ENCODE results near the gene ZP4.
"Not testable (repeated sequence)": the region's sequence is repeated elsewhere in the genome, so short reads cannot be mapped to it uniquely, and the experiment has no call there.

DNA sequence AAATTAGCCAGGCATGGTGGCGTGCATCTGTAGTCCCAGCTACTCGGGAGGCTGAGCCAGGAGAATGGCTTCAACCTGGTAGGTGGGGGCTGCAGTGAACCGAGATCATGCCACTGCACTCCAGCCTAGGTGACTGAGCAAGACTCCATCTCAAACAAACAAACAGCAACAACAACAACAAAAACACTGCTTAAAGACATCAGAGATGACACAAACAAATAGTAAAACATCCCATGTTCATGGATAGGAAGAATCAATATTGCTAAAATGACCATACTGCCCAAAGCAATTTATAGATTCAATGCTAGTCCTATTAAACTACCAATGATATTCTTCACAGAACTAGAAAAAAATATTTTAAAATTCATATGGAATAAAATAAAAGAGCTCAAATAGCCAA lies 47.2 kb downstream of the ZP4 start:
- TF ChIP-seq, protein P1, sequence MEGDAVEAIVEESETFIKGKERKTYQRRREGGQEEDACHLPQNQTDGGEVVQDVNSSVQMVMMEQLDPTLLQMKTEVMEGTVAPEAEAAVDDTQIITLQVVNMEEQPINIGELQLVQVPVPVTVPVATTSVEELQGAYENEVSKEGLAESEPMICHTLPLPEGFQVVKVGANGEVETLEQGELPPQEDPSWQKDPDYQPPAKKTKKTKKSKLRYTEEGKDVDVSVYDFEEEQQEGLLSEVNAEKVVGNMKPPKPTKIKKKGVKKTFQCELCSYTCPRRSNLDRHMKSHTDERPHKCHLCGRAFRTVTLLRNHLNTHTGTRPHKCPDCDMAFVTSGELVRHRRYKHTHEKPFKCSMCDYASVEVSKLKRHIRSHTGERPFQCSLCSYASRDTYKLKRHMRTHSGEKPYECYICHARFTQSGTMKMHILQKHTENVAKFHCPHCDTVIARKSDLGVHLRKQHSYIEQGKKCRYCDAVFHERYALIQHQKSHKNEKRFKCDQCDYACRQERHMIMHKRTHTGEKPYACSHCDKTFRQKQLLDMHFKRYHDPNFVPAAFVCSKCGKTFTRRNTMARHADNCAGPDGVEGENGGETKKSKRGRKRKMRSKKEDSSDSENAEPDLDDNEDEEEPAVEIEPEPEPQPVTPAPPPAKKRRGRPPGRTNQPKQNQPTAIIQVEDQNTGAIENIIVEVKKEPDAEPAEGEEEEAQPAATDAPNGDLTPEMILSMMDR (IDR thresholded peaks at IDR 0.05; ENCODE audit: control extremely low read depth in 1 of 3, insufficient read depth in 1 of 3, low read depth in 1 of 3, low read length in 3 of 3) = not testable (repeated sequence)
- not testable (repeated sequence) for TF ChIP-seq EP300 (IDR thresholded peaks at IDR 0.05; ENCODE audit: borderline replicate concordance in 1 of 2, low read depth in 2 of 2, low read length in 2 of 2); POLR2AphosphoS5 (IDR thresholded peaks at IDR 0.05; ENCODE audit: low read depth, low read length); EZH2 (IDR thresholded peaks at IDR 0.05; ENCODE audit: low read depth, low read length, severe bottlenecking); POLR2A (IDR thresholded peaks at IDR 0.05; ENCODE audit: control extremely low read depth in 1 of 2, low read depth in 2 of 2, low read length in 2 of 2); EGR1 (IDR thresholded peaks at IDR 0.05; ENCODE audit: borderline replicate concordance, low read depth, low read length); FOSL1 (IDR thresholded peaks at IDR 0.05; ENCODE audit: insufficient read depth, low read depth, low read length); BACH1 (IDR thresholded peaks at IDR 0.05; ENCODE audit: low read length); JUN (IDR thresholded peaks at IDR 0.05; ENCODE audit: low read depth, low read length); JUND (IDR thresholded peaks at IDR 0.05; ENCODE audit: low read length)
- TF ChIP-seq, protein P2, sequence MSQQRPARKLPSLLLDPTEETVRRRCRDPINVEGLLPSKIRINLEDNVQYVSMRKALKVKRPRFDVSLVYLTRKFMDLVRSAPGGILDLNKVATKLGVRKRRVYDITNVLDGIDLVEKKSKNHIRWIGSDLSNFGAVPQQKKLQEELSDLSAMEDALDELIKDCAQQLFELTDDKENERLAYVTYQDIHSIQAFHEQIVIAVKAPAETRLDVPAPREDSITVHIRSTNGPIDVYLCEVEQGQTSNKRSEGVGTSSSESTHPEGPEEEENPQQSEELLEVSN (IDR thresholded peaks at IDR 0.05) = not testable (repeated sequence)
- TF ChIP-seq, protein P3, sequence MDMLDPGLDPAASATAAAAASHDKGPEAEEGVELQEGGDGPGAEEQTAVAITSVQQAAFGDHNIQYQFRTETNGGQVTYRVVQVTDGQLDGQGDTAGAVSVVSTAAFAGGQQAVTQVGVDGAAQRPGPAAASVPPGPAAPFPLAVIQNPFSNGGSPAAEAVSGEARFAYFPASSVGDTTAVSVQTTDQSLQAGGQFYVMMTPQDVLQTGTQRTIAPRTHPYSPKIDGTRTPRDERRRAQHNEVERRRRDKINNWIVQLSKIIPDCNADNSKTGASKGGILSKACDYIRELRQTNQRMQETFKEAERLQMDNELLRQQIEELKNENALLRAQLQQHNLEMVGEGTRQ (IDR thresholded peaks at IDR 0.05; ENCODE audit: low read length) = not testable (repeated sequence)
